ENCODE measurements around the gene PTPRT. TPM values are rescaled to one million over a fixed set of nuclear protein-coding genes. Genes with fewer than 3 reads are reported as not detected.

Gene PTPRT
- total RNA-seq, 3 donors from 2014 or later, result 0.32 to 6.3 (median 4.9) TPM

DNA sequence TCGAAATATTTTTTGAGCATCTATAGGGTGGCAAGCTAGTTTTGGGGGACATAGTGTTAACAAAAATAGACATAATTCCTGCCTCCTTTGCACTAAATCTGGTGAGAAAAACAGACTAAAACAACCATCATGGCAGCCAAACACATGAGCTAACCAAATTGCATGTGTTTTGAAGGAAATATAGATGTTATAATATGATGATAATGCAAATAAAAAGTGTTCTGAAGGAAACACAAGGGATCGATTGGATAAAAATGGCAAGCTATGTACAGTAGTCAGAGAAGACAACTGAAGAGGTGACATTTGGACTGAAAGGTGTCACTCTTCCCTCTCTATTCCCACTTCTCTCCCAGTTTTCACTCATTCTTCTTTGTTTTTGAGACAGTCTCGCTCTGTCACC, 706.9 kb downstream of the PTPRT start:
- H3K4me1 ChIP-seq, result peaks cover 0 to 10% of the 10 kb centered on the region in 2 donors
- H3K27ac ChIP-seq, result no peak overlapping the region
- H3K36me3 ChIP-seq, result no peaks in the 10 kb centered on the region
- intact Hi-C loops (cut with DNase I; ENCODE audit: low total_unique reads), result no loop called here
- TF ChIP-seq POLR2AphosphoS5 (IDR thresholded peaks at IDR 0.05), result no peak
- TF ChIP-seq CTCF (IDR thresholded peaks at IDR 0.05), result no peak
- no peak for TF ChIP-seq POLR2A (IDR thresholded peaks at IDR 0.05)
- H3K9me3 ChIP-seq, result no peaks in the 10 kb centered on the region
- no peak for DNase-seq (ENCODE audit: low spot score in 2 of 2)
- H3K27me3 ChIP-seq, result no peaks in the 10 kb centered on the region
- H3K4me3 ChIP-seq, result no peak overlapping the region

DNA sequence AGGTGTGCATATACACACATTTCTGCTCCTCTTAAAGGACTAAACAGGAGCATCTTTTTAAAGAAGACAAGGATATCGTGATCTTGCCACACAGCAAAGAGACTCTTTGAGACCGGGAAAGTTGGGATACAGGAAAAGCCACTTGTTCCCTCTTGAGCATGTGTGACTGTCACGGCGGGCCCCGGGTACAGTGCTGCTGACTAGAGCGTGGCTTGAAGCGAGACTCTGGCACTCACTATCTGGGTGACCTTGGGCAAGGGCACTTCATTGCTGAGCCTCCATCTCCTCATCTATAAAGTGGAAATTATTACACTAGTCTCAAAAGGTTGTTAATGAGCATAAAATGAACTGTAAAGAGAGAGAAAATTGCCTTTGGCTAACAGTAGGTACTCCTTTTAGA, 713.9 kb downstream of the PTPRT start:
- Histone ChIP-seq H3K36me3 (no peaks in the 10 kb centered on the region), H3K27ac (no peak overlapping the region), H3K4me3 (no peak overlapping the region), H3K9me3 (no peaks in the 10 kb centered on the region), H3K27me3 (no peaks in the 10 kb centered on the region), H3K4me1 (no peaks in the 10 kb centered on the region)
- no peak for DNase-seq (ENCODE audit: low spot score in 2 of 2)
- intact Hi-C loops (cut with DNase I; ENCODE audit: low total_unique reads), result no loop called here
- TF ChIP-seq POLR2AphosphoS5 (IDR thresholded peaks at IDR 0.05) (no peak), CTCF (IDR thresholded peaks at IDR 0.05) (no peak), POLR2A (IDR thresholded peaks at IDR 0.05) (no peak)

DNA sequence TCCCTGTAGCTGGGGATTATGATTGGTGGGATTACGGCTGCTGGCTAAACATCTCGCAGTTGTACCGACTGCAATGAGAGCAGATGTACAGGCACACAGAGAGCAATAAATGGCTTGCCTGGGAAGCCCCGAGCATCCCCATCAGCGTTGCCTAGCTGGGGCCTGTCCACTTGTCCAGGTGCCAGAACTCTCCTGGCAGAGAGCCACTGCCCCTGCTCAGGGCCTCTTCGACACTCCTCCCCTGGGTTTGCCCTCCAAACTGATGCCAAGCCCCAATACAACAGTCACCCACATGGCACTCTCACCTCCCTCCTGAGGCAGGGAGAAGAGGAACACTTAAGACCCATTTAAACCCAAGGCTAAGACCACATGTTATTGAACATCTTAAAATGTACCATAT, 715.1 kb downstream of the PTPRT start:
- no peaks in the 10 kb centered on the region for H3K27me3 ChIP-seq
- no peaks in the 10 kb centered on the region for H3K36me3 ChIP-seq
- TF ChIP-seq CTCF (IDR thresholded peaks at IDR 0.05), result no peak
- no peak for TF ChIP-seq POLR2A (IDR thresholded peaks at IDR 0.05)
- TF ChIP-seq POLR2AphosphoS5 (IDR thresholded peaks at IDR 0.05), result no peak
- H3K4me1 ChIP-seq, result no peaks in the 10 kb centered on the region
- intact Hi-C loops (cut with DNase I; ENCODE audit: low total_unique reads), result no loop called here
- no peak overlapping the region for H3K4me3 ChIP-seq
- peak overlapping the region in 1 of 2 donors; percentile 38 for H3K27ac ChIP-seq
- DNase-seq (ENCODE audit: low spot score in 2 of 2), result no peak
- H3K9me3 ChIP-seq, result no peaks in the 10 kb centered on the region

DNA sequence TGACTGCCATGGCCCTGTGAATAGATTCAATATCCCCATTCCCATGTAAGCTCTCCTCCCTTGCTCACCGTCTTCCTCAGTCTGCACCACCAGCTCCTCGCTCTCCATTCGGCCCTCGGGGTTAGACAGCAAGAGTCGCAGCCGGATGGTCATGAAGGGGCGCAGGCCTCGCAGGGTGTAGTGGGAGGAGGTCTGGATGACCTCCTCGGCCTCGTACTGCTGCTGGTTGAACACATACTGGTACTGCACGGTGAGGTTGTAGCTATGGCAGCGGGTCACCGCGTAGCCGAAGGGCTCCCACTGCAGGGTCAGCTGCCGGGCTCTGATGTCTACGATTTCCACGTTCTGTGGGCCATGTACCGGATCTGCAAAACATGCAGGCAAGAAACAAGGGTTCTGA, 717.5 kb downstream of the PTPRT start:
- H3K4me3 ChIP-seq, result no peak overlapping the region
- intact Hi-C loops (cut with DNase I; ENCODE audit: low total_unique reads), result no loop called here

More for the DNA sequence above, 717.5 kb downstream of the PTPRT start:
- Histone ChIP-seq H3K4me1 (no peaks in the 10 kb centered on the region), H3K27me3 (no peaks in the 10 kb centered on the region), H3K36me3 (no peaks in the 10 kb centered on the region), H3K9me3 (no peaks in the 10 kb centered on the region), H3K27ac (no peak overlapping the region)
- no peak for DNase-seq (ENCODE audit: low spot score in 2 of 2)
- TF ChIP-seq CTCF (IDR thresholded peaks at IDR 0.05) (no peak), POLR2AphosphoS5 (IDR thresholded peaks at IDR 0.05) (no peak), POLR2A (IDR thresholded peaks at IDR 0.05) (no peak)

Data from breast epithelium (tissue), 4 donors.